ENCODE data around the gene PPP6R3. TPM values are rescaled to one million over a fixed set of nuclear protein-coding genes. Genes with fewer than 3 reads are reported as not detected.
A peak's percentile ranks its signal among the peaks of the same experiment; 100 is the strongest.

PPP6R3 gene
- polyA plus RNA-seq, 1 of the 3 experiments (the other 2 are of a cell fraction): 28.1 TPM

- TF ChIP-seq USF2 (IDR thresholded peaks at IDR 0.05; ENCODE audit: borderline replicate concordance, low read depth, low read length) (no peak), EP300 (IDR thresholded peaks at IDR 0.05; ENCODE audit: borderline replicate concordance in 1 of 2, low read depth in 1 of 2, low read length in 1 of 2) (peak; percentile 53 to 93; a peak in 3 of 4 replicates), GABPA (IDR thresholded peaks at IDR 0.05; ENCODE audit: low read depth) (no peak), ZBTB33 (IDR thresholded peaks at IDR 0.05; ENCODE audit: borderline replicate concordance, low read depth) (0 out of 2 replicates have a peak, but pooled peaks have one; percentile 13), FOXM1 (IDR thresholded peaks at IDR 0.05; ENCODE audit: low read depth) (no peak), USF1 (IDR thresholded peaks at IDR 0.05; ENCODE audit: borderline replicate concordance, low read depth) (no peak), RCOR1 (IDR thresholded peaks at IDR 0.05; ENCODE audit: low read length) (peak; percentile 77; the same call in 1 of the 2 replicates), GATA2 (CRISPR knock-in tag; IDR thresholded peaks at IDR 0.05) (peak; percentile 60; the same call in 1 of the 2 replicates), FOXJ3 (CRISPR knock-in tag; IDR thresholded peaks at IDR 0.05) (peak; percentile 96), YY1 (IDR thresholded peaks at IDR 0.05; ENCODE audit: low read depth) (no peak), RFX5 (IDR thresholded peaks at IDR 0.05; ENCODE audit: low read length) (peak; percentile 87), RXRA (IDR thresholded peaks at IDR 0.05; ENCODE audit: borderline replicate concordance, low read depth) (0 out of 2 replicates have a peak, but pooled peaks have one; percentile 43), POLR2AphosphoS5 (IDR thresholded peaks at IDR 0.05; ENCODE audit: low read depth, low read length) (peak; percentile 75; the same call in 1 of the 2 replicates), NRF1 (IDR thresholded peaks at IDR 0.05; ENCODE audit: low read depth, low read length) (no peak)
Observed at GRCh38 chr11:68659158-68659921, 198.8 kb downstream of the PPP6R3 start (continued).

- peaks cover 10 to 75% of the 10 kb centered on the region in 2 experiments; a peak in 3 of 4 replicates for H3K4me1 ChIP-seq (ENCODE audit: control insufficient read depth in 1 of 2, insufficient read depth in 2 of 2, low read depth in 1 of 2, low read length in 1 of 2)
- no peak overlapping the region for H2AFZ ChIP-seq (ENCODE audit: low read depth)
- no peak overlapping the region for H3K4me3 ChIP-seq (ENCODE audit: low read depth in 2 of 2, low read length in 1 of 2)
- ChIA-PET CTCF (interaction anchor here (1.4 to 1.7 kb wide), 2 partner anchors 28 to 50 kb away, joined by 3 to 4 read pairs; no protein-coding TSS in a partner anchor), POLR2A (interaction anchor here (0.7 kb wide), 1 partner anchor 103 kb away, joined by 3 read pairs; no protein-coding TSS in a partner anchor)
- H3F3A ChIP-seq (replicated peaks; ENCODE audit: insufficient read depth): peaks cover 9% of the 10 kb centered on the region
- H3K27me3 ChIP-seq (ENCODE audit: insufficient read depth): peaks cover 5% of the 10 kb centered on the region; the same call in 1 of the 2 replicates
- 91% methylated on average over 18 of the region's 18 CpGs for WGBS (ENCODE audit: low lambda C conversion rate)
- no peaks in the 10 kb centered on the region for H3K9me3 ChIP-seq
- DNase-seq: no peak
- H3K27ac ChIP-seq (ENCODE audit: low read depth in 2 of 2, low read length in 1 of 2): peak overlapping the region in 1 of 2 experiments; percentile 99; a peak in 2 of 4 replicates
- no peaks in the 10 kb centered on the region for H4K20me1 ChIP-seq (ENCODE audit: insufficient read depth)
- no peaks in the 10 kb centered on the region for H3K36me3 ChIP-seq (replicated peaks in 1 of 2; ENCODE audit: control insufficient read depth in 1 of 2, insufficient read depth in 2 of 2, low read length in 1 of 2)
- H3K79me2 ChIP-seq (ENCODE audit: insufficient read depth): no peaks in the 10 kb centered on the region
- H3K9me2 ChIP-seq: no peaks in the 10 kb centered on the region
- no peak overlapping the region for H3K4me2 ChIP-seq
- no peak overlapping the region for H3K9ac ChIP-seq
- TF ChIP-seq TCF12 (IDR thresholded peaks at IDR 0.05) (no peak), NFIC (IDR thresholded peaks at IDR 0.05; ENCODE audit: borderline replicate concordance) (no peak), SIN3A (IDR thresholded peaks at IDR 0.05; ENCODE audit: borderline replicate concordance, low read depth, low read length) (no peak), GABPA (IDR thresholded peaks at IDR 0.05; ENCODE audit: low read depth) (no peak), USF2 (IDR thresholded peaks at IDR 0.05; ENCODE audit: borderline replicate concordance, low read depth, low read length) (no peak), RXRA (IDR thresholded peaks at IDR 0.05; ENCODE audit: borderline replicate concordance, low read depth) (no peak), USF1 (IDR thresholded peaks at IDR 0.05; ENCODE audit: borderline replicate concordance, low read depth) (no peak), RAD21 (IDR thresholded peaks at IDR 0.05; ENCODE audit: low read length) (no peak), FOSL2 (IDR thresholded peaks at IDR 0.05; ENCODE audit: borderline replicate concordance, low read depth) (no peak), MXI1 (IDR thresholded peaks at IDR 0.05; ENCODE audit: low read depth, low read length) (no peak)
Observed at GRCh38 chr11:68660066-68660810, 199.7 kb downstream of the PPP6R3 start.

Data from SK-N-SH (cell line).